SU-DHL-6 (cell line): Measurements from ENCODE around the gene NABP1.

Source experiments
- CTCF ChIP-seq: fragments of 200-600 bp; sonication (generic); IDR thresholded peaks from one replicate; pipeline ENCODE4 v1.5.1; 2017; ENCODE audit warnings: antibody characterized with exemption, mild to moderate bottlenecking, low read length, moderate library complexity; ENCODE audit not compliant: insufficient read depth, poor library complexity, severe bottlenecking
- EZH2phosphoT487 ChIP-seq: fragments of 200-600 bp; sonication (generic), shearing (Covaris generic); conservative IDR thresholded peaks from 2 replicates; pipeline ENCODE4 v1.6.1; 2018; ENCODE audit warnings: mild to moderate bottlenecking, antibody characterized with exemption, low read length, moderate library complexity, mixed read lengths

- no peak for TF ChIP-seq CTCF
- TF ChIP-seq EZH2phosphoT487 = no peak
Measured at GRCh38 chr2:191664823-191665677, 12.9 kb upstream of the NABP1 start.
